HG02678 (cell line): ENCODE results near the gene KDM2B.

Experiments
- ATAC-seq: cut with Tn5 transposase; IDR thresholded peaks from one replicate; pipeline ENCODE4 v1.9.1; 2021; ENCODE audit warnings: mild to moderate bottlenecking, moderate library complexity; ENCODE audit not compliant: unreplicated experiment

The KDM2B gene

DNA sequence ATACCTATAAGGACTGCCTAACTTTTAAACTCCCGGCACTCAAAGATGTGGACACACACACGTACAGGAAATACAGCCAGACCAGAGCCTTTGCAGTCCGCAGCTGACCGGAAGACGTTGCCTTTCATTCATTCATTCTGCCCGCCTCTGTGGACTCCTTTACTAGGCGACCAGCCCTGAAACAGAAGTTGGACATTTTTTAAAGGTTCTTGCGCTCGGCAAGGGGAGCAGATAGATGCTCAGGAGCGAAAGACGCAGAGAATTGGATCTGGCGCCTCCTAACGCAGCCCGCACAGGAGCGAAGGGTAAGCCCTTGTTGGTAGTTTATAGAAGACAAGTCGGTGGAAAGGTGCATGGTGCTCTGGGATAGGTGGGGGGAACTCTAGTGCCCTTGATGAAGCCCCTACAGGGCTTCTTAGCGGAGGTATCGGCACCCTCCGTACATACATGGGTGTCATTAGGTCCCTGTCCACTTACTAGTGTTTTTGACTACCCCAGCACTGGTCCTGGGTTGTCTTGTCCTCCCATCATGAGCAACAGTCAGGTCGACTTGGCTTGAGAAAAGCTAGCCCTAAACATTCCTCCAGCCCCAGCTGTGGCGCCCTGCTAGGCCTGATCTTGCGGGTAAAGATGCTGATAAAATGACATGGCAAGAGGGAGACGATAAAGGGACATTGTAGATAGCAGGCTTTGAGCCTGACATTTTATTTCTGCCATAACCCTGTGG, at the start of gene KDM2B:
KDM2B (minus strand) TSS at position 65 of the 727 bp plus-strand sequence. CDS start 112 bp downstream, outside the sequence.
- ATAC-seq = no peak

DNA sequence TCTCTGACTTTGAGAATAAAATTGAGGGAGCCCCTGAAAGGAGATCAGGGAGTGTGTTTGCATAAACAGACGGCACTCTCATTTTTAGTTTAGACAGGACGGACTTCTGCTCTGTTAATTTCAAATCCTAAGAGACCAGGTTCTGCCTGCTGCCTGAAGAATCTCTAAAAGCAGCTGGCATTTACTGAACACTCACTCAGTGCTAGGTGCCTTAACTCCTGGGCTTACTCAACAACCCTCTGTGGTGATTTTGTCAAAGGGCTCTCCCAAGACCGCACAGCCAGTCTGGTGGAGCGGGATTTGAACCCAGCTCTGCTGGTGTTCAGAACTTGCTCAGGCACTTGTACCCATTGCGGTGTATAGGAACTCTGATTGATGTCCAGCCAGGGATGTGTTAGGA, 47.7 kb upstream of the KDM2B start:
- ATAC-seq = no peak

DNA sequence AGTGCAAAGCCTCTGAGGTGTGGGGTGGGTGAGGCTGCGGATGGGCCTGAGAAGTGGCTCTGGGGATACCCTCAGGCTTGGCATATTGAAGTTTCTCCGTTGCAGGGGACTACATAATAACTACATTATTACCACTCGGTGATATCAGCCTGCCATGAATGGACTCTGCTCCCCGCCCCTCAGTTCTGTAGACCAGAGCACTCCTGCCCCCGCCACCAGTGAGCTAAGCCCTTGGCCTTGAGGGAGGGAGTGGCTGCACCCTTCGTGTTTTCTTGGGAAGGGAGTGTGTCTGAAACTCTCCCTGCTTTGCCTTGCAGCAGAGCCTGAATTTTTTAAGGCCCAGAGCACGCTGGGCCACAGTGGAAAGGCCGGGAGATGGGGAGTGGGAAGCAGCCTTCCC, 47.2 kb upstream of the KDM2B start:
- ATAC-seq = no peak

DNA sequence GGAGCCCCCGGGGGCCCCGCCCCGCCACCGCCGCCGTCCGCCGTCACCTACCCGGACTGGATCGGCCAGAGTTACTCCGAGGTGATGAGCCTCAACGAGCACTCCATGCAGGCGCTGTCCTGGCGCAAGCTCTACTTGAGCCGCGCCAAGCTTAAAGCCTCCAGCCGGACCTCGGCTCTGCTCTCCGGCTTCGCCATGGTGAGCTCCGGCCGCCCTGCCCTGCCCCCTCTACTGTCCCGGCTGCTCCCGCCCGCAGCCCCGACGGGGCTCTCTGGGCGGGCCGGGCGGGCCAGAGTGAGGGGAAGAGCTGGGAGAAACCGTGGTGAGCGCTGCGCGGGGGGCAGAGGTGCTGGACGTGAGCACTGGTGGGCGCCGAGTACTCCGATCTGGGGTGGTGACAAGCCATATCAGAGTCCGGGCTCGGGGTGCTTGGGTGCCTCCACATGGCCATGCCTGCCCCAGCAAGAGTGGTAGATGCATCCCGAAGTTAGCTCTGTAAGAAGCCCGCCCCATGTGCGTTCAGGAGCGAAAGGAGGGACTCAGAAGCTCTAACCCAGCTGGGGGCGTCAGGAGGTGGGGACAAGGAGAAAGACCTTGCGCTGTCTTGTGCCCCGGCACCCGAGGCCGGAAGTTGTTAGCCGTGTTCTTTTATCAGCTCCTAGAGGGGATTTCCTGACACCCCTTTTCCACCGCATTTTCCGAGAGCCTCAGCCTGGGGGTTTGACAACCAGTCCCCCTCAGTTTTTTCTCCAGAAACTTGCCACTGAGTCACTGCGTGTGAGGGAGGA, 46.2 kb upstream of the KDM2B start:
- ATAC-seq = peak; percentile 27

DNA sequence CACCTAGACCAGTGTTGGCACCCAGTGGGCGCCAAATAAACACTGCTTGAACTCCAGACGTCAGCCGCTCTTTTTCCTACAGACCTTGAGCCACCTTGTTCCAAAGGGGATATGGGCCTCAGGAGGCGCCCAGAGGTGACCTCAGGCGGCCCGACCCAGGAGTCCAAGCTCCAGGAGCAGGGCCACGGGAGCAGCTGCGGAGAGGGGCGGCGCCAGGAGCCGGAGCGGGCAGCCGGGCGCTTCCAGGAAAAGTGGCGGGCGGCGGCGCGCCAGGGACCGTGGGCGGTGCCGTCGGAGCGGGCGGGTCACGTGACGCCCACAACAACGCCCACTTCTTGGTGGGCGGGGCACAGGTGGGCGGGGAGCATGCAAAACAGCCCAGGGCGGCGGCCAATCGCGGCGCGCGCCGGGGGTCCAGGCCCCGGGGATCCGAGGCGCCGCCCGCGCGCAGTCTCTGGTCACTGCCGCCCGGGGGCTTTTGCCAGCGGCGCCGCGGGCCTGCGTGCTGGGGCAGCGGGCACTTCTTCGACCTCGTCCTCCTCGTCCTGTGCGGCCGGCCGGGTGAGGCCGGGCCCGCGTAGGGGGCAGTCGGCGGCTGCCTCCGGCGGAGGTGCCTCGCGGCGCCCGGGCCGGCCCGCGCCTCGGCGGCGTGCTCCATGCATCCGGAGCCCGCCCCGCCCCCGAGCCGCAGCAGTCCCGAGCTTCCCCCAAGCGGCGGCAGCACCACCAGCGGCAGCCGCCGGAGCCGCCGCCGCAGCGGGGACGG, 45.4 kb upstream of the KDM2B start, which contains the start of gene ORAI1:
ORAI1 (plus strand) TSS at position 444 of the 766 bp plus-strand sequence.
- ATAC-seq = peak; percentile 74

DNA sequence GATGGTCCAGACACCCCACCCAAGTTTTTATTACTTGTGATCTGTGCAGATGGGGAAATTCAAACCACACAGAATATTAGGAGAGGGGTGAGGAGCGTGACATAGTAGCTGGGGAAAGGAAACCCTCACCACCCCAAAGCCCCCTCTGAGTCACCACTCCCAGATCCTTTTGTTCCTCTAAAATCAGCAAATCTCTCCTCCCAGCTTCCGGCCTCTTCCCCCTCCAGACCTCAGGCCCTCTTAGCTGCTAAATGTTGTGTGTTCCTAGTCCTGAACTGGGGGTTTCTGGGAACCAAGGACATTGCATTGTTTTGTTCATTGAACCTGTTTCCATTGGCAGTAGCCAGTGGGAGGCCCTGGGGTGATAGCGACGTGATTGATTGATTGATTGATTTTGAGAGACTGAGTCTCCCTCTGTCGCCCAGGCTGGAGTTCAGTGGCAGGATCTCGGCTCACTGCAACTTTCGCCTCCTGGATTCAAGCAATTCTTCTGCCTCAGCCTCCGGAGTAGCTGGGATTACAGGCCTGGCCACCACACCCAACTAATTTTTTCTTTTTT, 39.6 kb upstream of the KDM2B start:
- no peak for ATAC-seq

DNA sequence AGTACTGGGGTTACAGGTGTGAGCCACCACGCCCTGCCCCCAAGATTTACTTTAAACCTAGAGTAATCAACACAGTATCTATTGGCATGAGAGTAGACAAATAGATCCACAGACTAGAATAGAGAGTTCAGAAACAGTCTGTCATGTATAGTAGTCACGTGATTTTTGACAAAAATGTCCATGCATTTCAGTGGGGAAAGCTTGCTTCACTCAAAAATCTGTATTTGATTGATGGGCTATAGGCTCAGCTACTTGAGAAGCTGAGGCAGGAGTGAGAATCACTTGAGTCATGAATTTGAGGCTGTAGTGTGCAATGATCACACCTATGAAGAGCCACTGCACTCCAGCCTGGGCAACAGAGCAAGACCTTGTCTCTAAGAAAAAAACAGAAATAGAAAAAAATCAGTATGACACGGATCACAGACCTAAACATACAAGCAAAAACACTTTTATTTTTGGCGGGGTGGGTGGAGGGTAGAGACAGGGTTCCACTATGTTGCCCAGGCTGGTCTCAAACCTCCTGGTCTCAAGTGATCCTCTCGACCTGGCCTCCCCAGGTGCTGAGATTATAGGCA, 37.9 kb upstream of the KDM2B start:
- ATAC-seq = no peak

DNA sequence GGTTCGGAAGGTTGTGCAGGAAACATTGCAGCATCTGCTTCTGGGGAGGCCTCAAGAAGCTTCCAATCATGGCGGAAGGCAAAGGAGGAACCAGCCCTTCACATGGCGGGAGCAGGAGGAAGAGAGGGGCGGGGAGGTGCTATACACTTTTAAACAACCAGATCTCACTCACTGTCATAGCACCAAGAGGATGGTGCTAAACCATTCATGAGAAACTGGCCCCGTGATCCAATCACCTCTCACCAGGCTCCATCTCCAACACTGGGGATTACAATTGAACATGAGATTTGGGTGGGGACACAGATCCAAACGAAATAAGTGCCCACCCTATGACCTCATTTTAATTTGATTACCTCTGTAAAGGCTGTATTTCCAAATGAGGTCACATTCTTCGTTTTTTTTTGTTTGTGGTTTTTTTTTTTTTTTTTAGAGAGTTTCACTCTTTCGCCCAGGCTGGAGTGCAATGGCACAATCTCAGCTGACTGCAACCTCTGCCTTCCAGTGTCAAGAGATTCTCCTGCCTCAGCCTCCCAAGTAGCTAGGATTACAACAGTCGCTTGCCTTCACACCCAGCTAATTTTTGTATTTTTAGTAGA, 34.1 kb upstream of the KDM2B start:
- ATAC-seq = no peak

DNA sequence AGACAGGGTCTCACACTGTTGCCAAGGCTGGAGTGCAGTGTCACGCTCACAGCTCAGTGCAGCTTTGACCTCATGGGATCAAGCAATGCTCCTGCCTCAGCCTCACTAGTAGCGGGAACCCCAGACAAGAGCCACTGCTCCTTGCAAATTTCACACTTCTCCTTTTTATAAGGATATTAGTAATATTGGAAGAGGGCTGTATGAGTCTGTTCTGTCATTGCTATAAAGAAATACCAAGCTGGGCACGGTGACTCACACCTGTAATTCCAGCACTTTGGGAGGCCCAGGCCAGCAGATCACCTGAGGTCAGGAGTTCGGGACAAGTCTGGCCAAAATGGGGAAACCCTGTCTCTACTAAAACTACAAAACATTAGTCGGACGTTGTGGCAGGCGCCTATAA, 32.6 kb upstream of the KDM2B start:
- no peak for ATAC-seq

DNA sequence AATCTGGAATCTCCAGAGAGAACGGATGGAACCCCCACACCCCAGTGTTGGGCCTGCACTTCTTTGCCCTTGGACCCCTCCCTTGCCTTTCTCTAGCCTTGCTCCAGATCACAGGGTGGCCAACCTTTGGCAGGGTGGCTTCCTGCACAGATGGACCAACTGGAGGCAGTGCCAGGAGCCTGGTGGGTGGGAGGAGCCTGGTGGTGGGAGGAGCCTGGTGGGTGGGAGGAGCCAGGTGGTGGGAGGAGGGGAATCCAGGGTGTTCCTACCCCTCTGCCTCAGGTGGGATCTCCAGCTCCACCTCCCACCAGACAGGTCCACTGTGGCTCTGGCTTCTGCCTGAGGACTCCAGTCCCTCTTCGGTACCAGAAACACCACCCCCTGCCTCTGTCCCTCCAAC, 30.5 kb upstream of the KDM2B start:
- ATAC-seq = no peak

DNA sequence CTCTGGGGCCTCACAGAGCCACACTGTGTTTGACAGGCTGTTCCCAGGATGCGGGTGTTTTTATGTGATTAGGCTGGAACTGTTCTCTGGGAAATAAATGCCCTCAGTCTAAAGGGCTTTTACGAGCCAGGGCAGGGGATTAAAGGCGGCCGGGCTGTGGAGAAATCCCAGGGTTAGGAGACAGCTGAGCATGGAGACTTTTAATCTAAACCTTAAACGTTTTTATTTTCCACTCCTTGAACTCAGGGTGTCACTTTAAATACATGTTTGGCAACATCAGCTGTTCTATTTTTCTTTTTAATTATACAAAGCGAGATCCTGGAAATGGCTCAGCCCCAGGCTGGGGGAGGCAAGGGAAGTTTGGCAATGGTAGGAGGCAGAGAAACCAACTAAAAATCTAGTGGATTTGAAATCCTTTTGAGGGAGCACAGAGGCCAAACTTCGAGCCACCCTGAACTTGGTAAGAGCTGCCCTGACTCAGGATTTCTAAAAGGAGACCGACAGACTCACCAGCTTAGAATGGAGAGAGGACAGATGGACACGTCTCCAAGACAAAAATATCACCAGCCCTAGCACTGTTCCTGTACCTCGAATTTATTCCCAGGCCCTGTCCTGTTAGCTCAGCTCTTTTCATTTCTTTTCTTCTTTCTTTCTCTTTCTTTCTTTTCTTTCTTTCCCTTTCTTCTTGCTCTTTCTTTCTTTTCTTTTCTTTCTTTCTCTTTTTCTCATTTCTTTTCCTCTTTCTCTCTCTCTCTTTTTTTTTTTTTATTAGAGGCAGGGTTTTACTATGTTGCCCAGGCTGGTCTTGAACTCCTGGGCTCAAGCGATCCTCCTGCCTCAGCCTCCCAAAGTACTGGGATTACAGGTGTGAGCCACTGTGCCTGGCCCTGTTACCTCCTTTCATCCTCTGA, 29.7 kb upstream of the KDM2B start:
- ATAC-seq = no peak

DNA sequence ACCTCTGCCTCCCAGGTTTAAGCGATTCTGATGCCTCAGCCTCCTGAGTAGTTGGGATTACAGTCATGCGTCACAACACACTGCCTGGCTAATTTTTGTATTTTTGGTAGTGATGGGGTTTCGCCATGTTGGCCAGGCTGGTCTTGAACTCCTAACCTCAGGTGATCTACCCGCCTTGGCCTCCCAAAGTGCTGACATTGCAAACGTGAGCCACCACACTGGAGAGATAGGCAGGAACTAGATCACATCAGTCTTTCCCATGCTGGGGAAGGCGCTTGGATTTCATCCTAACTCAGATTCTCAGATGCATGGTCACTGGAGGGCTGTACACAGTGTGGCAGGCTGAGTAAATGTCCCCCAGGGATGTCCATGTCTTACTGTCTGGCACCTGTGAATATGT, 27.5 kb upstream of the KDM2B start:
- no peak for ATAC-seq

DNA sequence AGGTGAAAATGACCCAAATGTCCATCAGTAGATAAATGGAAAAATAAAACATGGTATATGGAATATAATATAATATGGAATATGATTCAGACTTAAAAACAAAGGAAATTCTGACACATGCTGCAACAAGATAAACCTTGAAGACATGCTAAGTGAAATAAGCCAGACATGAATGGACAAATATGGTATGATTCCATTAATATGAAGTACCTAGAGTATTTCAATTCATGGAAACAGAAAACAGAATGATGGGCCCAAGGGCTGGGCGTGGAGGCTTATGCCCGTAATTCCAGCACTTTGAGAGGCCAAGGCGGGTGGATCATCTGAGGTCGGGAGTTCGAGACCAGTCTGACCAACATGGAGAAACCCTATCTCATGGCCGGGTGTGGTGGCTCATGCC, 22.8 kb upstream of the KDM2B start:
- no peak for ATAC-seq

DNA sequence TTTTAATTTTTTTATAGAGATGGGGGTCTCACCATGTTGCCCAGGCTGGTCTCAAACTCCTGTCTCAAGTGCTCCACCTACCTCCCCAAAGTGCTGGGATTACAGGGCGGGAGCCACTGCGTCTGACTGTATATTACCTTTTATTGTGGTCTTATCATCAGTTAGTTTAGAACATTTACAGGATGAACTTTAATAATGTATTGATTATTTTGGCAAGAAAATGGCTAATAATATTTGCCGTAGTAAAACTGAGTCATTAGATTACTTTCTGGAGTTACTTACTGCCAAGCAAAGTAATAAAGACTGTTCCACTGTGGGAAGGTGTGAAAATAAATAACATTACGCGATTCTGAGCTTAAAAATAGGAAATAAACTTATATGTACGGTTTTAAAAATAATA, 21.9 kb upstream of the KDM2B start:
- no peak for ATAC-seq

DNA sequence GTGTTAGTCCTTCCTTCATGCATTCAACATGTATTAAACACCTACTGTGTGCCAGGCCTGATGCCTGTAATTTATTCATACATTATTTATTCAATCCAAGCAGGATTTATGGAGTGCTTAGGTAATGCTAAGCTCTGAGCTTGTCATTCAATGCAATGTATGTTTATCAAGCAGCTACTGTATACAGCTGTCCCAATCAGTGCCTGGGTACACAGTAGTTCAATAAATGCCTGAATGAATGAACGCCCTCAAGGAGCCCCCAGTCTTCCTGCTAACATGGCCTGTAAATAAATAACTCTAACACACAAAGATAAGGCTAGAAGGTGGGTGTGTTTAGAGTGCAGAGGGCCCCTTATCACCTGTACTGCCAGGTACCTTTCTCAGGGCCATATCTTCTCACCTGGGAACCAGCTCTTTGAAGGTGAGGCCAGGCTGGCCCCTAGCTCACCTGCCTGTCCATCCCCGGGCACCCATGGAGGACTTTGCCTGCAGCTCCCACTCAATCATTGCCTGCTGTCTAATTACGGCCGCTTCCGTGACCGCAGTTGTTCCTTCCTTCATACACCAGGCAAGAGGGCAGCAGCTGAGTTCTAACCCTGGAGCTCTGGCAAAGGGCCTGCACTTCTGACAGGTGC, 20.0 kb upstream of the KDM2B start:
- no peak for ATAC-seq

DNA sequence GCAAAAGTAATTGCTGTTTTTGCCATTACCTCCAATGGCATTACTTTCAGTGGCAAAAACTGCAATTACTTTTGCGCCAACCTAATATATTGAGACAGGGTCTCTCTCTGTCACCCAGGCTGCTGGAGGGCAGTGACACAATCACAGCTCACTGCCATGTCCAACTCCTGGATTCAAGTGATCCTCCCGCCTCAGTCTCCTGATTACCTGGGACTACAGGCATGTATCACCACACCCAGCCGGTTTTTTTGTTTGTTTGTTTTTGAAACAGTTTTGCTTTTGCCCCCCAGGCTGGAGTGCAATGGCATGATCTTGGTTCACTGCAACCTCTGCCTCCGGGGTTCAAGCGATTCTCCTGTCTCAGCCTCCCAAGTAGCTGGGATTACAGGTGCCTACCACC, 15.7 kb upstream of the KDM2B start:
- ATAC-seq = no peak

DNA sequence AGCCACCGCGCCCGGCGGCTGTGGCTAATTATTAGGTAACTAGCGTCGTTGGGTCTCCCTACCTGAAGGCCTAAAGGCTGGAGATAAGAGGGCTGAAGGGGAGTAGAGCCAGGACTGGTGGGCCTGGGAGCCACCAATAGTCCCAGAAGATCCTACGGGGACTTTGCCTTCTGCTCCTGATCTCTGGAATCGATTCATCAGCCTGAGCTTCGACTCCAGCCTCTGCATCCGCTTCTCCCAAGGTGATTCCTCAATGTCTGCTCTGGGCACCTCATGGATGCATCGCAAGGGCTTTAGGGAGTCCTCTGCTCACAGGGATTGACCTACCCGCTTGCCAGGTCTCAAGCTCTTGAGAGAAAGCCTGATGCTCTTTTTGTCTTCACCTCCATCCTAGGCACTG, 14.7 kb upstream of the KDM2B start:
- ATAC-seq = no peak

DNA sequence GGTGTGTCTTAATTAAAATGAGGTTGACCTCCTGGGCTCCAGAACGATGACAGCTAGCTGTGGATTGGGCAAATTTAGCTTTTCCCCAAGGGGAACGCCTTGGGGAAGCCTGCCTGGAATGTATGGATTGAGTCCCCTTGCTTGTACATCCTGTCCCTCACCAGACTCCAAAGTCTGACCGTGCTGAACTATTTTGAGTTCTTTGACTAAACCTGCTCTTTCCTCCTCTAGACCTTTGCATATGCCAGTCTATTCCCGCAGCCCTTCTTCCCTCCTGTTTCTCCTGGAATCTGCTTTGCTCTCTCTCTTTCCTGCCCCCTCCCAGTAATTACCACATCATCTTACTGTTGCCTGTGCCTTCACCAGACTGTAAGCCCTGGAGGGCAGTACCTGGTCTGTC, 11.5 kb upstream of the KDM2B start:
- ATAC-seq = no peak
